Tongue (tissue), 2 donors: ENCODE results near the gene SENP8. TPM values are rescaled to one million over a fixed set of nuclear protein-coding genes. Genes with fewer than 3 reads are reported as not detected.

ENCODE experiments used
- DNase-seq: peaks from one replicate; pipeline ENCODE4 v3.0.0-alpha.2; 2015
- total RNA-seq: library from RNA; depleted of rRNA; stranded (reverse); fragments of >200 nt; gene quantifications from one replicate; pipeline ENCODE4 v1.2.3, GENCODE V29; 2014

Gene SENP8
- total RNA-seq, 1 donor from 2014 or later, result 4.7 TPM

DNA sequence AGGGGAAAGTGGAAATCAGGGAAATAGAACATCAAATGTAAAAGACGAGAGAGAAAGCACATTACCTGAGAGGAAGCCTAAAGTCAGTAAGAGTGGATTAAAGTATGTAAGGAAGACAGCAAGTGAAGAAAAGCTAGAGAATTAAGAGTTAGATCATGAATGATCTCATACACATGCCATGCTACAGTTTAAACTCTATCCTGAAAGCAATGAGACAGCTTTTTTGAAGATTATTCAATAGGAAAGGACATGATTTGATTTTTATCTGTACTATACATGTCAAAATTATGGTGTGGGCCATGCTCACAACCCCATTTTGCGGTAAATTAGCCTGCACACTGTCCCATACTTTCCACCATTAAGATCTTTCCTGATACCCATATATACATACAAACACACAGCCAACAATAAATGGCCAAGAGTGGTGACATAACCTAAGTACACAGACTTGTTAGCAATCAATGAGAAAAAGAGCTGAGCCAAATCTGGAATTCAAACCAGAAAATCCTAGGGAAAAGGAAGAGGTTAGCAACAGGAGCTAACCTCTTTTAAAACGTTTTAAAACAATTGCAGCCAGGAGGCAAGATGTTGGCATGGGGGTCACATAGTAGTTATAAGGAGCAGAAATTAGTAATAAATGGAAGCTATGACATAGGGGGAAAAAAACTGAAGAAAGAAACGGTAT lies 4.7 kb upstream of the SENP8 start:
- no peak for DNase-seq

GRCh38 chr15:72116731-72117485 lies 1.3 kb upstream of the SENP8 start:
- DNase-seq, result peak; percentile 60

DNA sequence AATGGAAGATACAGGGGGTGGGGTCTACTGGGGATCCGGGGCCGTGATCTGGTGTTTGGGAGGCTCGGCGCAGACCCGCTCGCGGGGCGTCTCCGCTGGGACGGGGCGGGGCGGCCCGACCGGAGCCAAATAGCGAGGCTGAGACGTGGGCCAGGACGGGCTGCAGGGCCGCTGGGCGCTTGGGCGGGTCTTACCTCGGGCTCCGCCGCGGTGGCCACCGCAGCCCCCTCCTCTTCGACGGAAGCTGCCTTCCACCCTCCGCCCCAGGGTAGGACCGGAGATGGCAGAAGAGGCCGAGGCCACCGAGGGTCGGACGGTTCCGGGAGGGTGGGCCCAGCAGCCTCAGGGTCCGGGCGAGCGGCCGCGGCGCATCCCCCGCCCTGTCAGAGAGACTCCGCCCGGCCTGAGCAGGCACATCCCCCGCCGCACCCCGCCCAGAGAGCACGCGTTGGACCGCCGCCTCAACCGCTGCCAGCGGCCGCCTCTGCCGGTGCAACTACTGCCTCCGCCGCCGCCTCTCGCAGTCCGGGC lies 652 bp upstream of the SENP8 start:
- DNase-seq, result peak; percentile 84

DNA sequence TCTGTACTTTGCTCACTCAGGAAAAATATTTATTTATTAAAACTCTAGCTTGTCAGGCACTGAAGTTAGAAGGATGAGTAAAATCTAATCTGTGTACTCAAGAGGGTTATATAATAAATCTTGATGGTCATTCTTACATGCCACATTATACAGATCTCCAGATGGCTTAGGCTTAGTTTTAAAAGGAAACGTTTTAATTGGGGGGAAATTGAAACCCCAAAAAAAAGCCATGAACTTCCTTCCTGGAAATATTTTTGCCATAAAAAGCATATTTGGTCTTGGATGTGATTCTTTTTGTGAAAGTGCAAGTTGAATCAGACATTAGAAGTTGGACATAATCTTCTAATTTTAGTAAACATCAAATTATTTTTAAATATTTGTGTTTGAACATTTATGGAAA lies 6.0 kb downstream of the SENP8 start:
- no peak for DNase-seq

- DNase-seq, result no peak
Measured at GRCh38 chr15:72127724-72128322, 9.6 kb downstream of the SENP8 start.

- no peak for DNase-seq
Measured at GRCh38 chr15:72128359-72128758, 10.2 kb downstream of the SENP8 start.

GRCh38 chr15:72130272-72130671 lies 12.1 kb downstream of the SENP8 start:
- DNase-seq, result no peak

- no peak for DNase-seq
Measured at GRCh38 chr15:72131922-72132321, 13.7 kb downstream of the SENP8 start.

DNA sequence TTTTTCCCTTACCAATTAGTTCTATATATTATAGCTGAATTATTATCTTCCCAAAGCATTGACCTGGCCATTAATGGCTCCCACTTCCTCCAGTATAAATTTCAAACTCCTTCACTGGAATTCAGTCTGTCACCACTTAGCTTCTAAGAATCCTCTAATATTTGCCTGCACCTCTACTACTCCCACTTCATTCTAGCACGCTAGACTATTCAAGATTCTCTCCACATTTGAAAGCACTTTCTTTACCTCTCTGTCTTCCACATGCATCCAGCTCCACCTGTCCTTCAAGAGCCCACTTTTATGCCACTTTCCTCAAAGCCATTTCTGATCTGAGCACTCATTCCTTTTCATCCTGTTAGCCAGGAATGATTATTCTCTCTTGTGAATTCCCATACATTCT lies 15.0 kb downstream of the SENP8 start:
- DNase-seq, result no peak

DNA sequence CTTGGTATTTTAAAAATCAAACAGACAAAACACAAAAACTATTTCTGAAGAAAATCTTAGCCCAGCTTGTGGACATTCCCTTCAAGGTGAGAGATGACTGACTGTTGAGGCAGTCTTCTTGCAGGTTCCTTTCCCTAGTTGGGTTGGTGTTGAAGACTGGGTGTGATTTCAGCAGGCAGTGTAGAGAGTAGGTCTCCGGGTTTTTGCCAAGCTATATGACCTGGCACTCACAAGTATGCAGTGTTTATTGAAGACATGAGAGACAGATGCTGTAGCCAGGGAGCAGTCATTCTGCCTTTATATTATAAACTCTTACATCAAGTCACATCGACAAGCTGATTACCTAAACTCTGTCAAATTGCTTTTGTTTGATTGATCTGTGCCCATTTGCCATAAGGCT lies 17.5 kb downstream of the SENP8 start:
- DNase-seq, result peak; percentile 25

DNA sequence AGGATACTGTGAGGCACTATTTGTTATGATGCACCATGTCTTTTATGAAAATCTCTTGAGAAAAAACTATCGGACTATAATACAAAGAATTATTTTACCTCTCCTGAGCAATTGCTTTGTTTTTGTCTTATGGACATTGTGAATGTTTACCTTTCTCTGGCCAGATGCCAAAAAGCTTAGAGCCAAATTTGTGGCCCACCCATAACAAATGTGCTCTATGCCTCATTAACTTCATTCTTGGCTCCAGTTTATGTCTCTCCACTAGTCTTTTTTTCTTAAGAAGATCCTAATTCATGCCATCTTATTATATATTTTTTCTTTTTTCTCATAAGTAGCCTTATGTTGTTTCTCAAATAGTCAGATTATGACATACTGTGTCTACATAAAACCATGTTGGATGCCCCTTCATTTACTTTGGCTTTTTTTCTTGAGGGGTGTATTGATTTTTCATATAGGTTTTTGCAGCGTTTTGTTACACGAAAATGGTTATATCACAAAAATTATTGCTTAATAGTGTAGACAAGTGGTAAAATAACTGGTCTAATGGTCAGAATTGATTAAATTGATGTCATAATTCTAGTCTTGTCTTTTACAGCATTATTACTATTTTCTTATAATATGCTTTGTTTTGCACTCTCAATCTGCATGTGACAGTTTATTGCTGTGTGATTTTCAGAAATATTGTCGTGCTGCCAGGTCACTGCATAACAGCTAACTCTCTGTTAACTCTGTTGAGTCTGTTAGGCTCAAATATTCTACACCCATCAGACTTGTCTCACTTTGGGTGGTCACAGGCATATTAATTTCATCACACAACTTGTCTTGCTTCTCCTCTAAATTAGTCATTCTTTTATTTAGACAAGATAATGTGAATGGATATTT lies 18.2 kb downstream of the SENP8 start:
- DNase-seq, result peak; percentile 57

DNA sequence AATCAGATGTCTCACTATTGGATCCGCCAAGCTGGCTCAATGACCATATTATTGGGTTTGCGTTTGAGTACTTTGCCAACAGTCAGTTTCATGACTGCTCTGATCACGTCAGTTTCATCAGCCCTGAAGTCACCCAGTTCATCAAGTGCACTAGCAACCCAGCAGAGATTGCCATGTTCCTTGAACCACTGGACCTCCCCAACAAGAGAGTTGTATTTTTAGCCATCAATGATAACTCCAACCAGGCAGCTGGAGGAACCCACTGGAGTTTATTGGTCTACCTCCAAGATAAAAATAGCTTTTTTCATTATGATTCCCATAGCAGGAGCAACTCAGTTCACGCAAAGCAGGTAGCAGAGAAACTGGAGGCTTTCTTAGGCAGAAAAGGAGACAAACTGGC lies 21.5 kb downstream of the SENP8 start:
- no peak for DNase-seq

GRCh38 chr15:72140088-72140487 lies 21.9 kb downstream of the SENP8 start:
- DNase-seq, result no peak

- no peak for DNase-seq
Measured at GRCh38 chr15:72141171-72142084, 23.2 kb downstream of the SENP8 start.

DNA sequence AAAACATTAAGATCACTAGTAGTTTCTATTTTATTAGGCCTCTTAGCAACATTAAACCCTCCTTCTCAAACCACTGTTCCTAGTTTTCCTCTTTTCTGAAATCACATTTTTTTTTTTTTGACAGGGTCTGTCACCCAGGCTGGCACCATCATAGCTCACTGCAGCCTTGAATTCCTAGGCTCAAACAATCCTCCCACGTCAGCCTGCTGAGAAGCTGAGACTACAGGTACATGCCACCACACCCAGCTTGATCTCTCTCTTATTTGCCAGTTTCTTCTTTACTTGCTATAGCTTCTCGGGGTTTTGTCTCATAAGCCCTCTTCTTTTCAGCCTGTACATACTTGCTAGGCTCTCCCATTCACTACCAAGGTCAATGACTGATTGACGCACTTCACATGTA lies 28.0 kb downstream of the SENP8 start:
- peak; percentile 31 for DNase-seq

DNA sequence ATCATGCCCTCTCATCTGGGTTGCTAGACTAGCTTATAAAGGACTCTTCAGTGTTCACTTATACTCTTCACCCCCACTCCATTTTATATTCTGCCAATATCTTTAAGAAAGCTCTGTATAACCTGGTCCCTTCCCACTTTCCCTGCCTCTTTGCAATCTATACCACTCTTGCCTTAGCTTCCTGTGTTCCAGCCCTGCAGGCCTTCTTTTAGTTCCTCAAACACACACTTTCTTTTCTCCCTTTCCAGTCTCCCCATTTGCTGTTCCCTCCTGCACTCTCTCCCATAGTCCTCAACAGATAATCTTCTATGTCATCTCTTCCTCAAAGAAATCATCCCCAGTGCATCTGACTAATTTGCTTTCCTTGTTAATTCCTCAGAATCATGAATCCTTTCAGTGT lies 28.7 kb downstream of the SENP8 start:
- no peak for DNase-seq

- DNase-seq, result no peak
Measured at GRCh38 chr15:72147418-72147817, 29.2 kb downstream of the SENP8 start.

- peak; percentile 29 for DNase-seq
Measured at GRCh38 chr15:72153269-72154000, 35.2 kb downstream of the SENP8 start.

- DNase-seq, result no peak
Measured at GRCh38 chr15:72154316-72154715, 36.1 kb downstream of the SENP8 start.

- DNase-seq, result peak; percentile 92
Measured at GRCh38 chr15:72155003-72155621, 36.9 kb downstream of the SENP8 start.
